Activated CD4-positive, alpha-beta memory T cell treated with anti-CD3 and anti-CD28 coated beads for 36 hours (primary cell): ENCODE results near the gene SLC4A8. TPM values are rescaled to one million over a fixed set of nuclear protein-coding genes. Genes with fewer than 3 reads are reported as not detected.

Experiments used
- CTCF ChIA-PET: fragments of 350-600 bp; sonication (Branson Sonifier 250); formaldehyde crosslinking; loops from one replicate; lab custom pipeline; 2021; ENCODE audit warnings: antibody characterized with exemption, inconsistent platforms; lab: Charles Lee
- POLR2A ChIA-PET: fragments of 350-600 bp; sonication (Branson Sonifier 250); formaldehyde crosslinking; loops from one replicate; lab custom pipeline; 2021; ENCODE audit warnings: antibody characterized with exemption; lab: Charles Lee
- DNase-seq: peaks from one replicate; pipeline ENCODE4 v3.0.0-alpha.2; 2020
- H3K27ac Mint-ChIP-seq: one replicate; pipeline ENCODE4 v1.8.0; 2021; ENCODE audit warnings: mixed read lengths
- H3K27me3 Mint-ChIP-seq: one replicate; pipeline ENCODE4 v1.8.0; 2021; ENCODE audit warnings: mixed read lengths
- H3K36me3 Mint-ChIP-seq: one replicate; pipeline ENCODE4 v1.8.0; 2021; ENCODE audit warnings: mixed read lengths
- H3K4me1 Mint-ChIP-seq: one replicate; pipeline ENCODE4 v1.8.0; 2021; ENCODE audit warnings: low read depth, mixed read lengths
- H3K4me3 Mint-ChIP-seq: one replicate; pipeline ENCODE4 v1.8.0; 2021; ENCODE audit warnings: mild to moderate bottlenecking, mixed read lengths
- H3K9me3 Mint-ChIP-seq: one replicate; pipeline ENCODE4 v1.8.0; 2021; ENCODE audit warnings: mixed read lengths
- intact Hi-C: fragments of 100-400 bp; cut with micrococcal nuclease; formaldehyde crosslinking; loops from one replicate; pipeline ENCODE4 v1.15.1; 2023
- total RNA-seq, 2 experiments: library from RNA; stranded (reverse); gene quantifications; one replicate each; pipeline ENCODE4 v1.2.3, GENCODE V29; 2021

The SLC4A8 gene
- total RNA-seq, 2 experiments from 2014 or later = 1.8 to 3.7 TPM

DNA sequence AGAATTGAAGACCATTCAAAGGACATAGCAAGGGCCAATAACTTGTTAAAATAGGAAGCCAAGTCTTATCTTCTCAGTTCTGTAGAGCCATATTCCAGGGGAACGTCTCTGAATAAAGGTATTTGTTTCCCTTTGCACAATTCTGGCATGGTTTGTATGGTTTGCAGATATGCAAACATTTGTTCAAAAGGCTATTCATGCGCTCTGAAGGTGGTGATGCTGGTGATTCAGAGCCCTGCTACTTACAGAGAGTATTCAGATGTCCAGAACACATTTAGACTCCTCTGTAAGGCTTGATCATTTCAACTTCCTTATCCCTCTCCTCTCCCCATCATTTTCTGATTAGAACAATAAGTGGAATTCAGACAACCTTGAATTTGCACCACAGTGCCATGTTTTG, 35.9 kb downstream of the SLC4A8 start:
- no peaks in the 10 kb centered on the region for H3K36me3 Mint-ChIP-seq
- H3K27me3 Mint-ChIP-seq = no peaks in the 10 kb centered on the region
- no peaks in the 10 kb centered on the region for H3K4me1 Mint-ChIP-seq
- H3K9me3 Mint-ChIP-seq = no peaks in the 10 kb centered on the region
- ChIA-PET CTCF (interaction anchor here (1.6 kb wide), 1 partner anchor 72 kb away, joined by 6 read pairs; no protein-coding TSS in a partner anchor), POLR2A (no interaction called here)
- H3K4me3 Mint-ChIP-seq = no peak overlapping the region
- H3K27ac Mint-ChIP-seq = no peak overlapping the region
- intact Hi-C loops = no loop called here
- DNase-seq = no peak

DNA sequence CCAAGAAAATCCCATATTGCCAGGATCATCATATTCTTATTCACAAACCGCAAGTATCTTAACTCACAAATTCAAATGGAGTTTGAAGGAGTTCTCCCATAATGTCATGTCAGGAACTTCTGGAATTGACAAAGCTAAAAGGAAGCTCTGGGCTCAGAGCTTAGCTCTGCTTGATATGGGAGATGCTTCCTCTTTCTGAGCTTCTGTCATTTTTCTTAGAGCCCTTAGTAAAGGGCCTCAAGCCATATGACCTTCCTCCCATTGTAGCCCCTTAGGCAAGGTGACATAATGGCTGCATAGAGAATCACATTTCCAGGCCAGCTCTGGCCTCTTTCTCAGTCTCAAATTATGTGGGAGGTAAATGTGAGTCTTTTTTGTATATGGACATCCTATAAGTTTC, 40.9 kb downstream of the SLC4A8 start:
- Mint-ChIP-seq H3K27me3 (no peaks in the 10 kb centered on the region), H3K27ac (no peak overlapping the region), H3K9me3 (no peaks in the 10 kb centered on the region), H3K36me3 (no peaks in the 10 kb centered on the region), H3K4me1 (no peaks in the 10 kb centered on the region), H3K4me3 (no peak overlapping the region)
- ChIA-PET POLR2A (no interaction called here), CTCF (interaction anchor here (2.1 kb wide), 1 partner anchor 44 kb away, joined by 6 read pairs; no protein-coding TSS in a partner anchor)
- DNase-seq = no peak
- intact Hi-C loops = no loop called here

DNA sequence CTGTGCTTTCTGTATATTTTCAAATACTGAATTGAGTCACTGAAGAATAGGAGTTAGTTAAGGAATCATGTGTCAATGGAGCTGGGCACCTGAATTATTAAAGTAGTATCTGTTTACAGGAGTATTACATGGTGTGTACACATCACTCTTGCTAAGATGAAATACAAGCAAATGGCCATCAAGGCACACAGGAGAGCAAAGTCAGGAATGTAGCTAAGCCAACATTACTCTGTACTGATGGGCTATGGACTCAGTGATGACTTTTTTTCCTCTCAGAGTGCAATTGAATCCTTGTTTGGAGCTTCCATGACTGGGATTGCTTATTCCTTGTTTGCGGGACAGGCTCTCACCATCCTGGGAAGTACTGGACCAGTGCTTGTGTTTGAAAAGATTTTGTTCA, 45.5 kb downstream of the SLC4A8 start:
- Mint-ChIP-seq H3K4me1 (peaks cover 6% of the 10 kb centered on the region), H3K36me3 (no peaks in the 10 kb centered on the region), H3K27me3 (no peaks in the 10 kb centered on the region), H3K9me3 (no peaks in the 10 kb centered on the region), H3K27ac (no peak overlapping the region), H3K4me3 (no peak overlapping the region)
- no peak for DNase-seq
- ChIA-PET POLR2A (no interaction called here), CTCF (no interaction called here)
- intact Hi-C loops = no loop called here

DNA sequence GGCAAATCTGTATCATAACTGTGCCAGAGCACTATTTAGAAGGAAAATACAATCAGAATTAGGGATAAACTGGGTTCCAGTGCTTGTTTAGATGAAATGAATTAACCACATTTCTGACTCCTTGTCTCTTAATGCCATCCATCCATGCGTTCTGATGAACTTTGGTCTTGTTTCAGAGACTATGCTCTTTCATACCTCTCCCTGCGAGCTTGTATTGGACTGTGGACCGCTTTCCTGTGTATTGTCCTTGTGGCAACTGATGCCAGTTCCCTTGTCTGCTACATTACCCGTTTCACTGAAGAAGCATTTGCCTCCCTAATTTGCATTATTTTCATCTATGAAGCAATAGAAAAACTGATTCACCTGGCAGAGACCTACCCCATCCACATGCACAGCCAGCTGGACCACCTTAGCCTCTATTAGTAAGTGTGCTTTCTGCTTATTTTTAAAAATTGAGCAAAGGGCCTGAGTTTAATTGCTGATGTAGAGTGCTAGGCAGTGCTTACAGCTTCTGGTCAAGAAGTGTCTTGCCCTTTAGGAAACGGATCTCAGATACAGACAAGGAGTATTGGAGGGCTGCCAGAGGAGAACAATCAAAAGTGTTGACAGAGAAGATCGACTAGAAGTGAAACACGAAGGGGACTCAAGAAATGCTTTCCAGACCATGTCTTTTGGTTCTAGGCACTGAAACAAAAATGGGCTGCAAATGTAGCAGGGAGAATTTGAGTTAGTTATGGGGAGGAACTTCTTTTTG, 46.7 kb downstream of the SLC4A8 start:
- no peak overlapping the region for H3K27ac Mint-ChIP-seq
- CTCF ChIA-PET = no interaction called here
- no peak overlapping the region for H3K4me3 Mint-ChIP-seq
- H3K4me1 Mint-ChIP-seq = peaks cover 6% of the 10 kb centered on the region
- H3K9me3 Mint-ChIP-seq = no peaks in the 10 kb centered on the region
- H3K27me3 Mint-ChIP-seq = no peaks in the 10 kb centered on the region
- H3K36me3 Mint-ChIP-seq = no peaks in the 10 kb centered on the region
- intact Hi-C loops = no loop called here
- POLR2A ChIA-PET = no interaction called here
- no peak for DNase-seq

DNA sequence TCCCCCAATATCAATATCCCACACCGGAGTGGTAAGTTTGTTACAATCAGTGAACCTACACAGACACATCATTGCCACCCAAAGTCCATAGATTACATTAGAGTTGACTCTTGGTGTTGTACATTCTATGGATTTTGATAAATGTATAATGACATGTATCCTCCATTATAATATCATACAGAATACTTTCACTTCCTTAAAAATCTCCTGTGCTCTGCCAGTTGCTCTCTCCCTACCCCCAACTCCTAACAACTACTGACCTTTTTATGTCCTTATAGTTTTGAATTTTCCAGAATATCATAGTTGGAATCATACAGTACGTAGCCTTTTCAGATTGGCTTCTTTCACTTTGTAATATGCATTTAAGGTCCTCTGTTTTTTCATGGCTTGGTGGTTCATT, 48.4 kb downstream of the SLC4A8 start:
- H3K9me3 Mint-ChIP-seq = no peaks in the 10 kb centered on the region
- ChIA-PET POLR2A (no interaction called here), CTCF (no interaction called here)
- H3K4me3 Mint-ChIP-seq = no peak overlapping the region
- no peak overlapping the region for H3K27ac Mint-ChIP-seq
- DNase-seq = no peak
- H3K27me3 Mint-ChIP-seq = no peaks in the 10 kb centered on the region
- H3K4me1 Mint-ChIP-seq = peaks cover 6% of the 10 kb centered on the region
- intact Hi-C loops = no loop called here
- H3K36me3 Mint-ChIP-seq = no peaks in the 10 kb centered on the region

DNA sequence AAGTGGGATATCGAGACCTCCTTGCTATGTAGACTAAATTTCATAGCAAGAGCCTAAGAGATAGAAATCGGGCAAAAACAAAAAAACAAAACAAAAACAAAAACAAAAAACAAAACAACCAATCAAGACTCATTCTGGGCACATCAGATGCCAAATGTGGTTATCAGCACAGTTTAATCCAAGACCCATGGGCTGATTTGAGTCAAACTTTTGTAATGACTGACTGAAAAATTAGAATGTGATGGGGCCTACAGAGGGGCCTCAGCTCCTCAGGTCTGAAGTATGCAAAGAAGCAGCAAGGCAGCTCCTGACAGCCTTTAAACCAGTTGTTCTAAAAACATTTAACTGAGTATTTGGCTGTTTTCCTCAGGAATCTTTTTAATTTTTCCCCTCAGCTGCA, 49.3 kb downstream of the SLC4A8 start:
- intact Hi-C loops = no loop called here
- DNase-seq = no peak
- Mint-ChIP-seq H3K36me3 (no peaks in the 10 kb centered on the region), H3K27ac (no peak overlapping the region), H3K27me3 (no peaks in the 10 kb centered on the region), H3K4me1 (peaks cover 6% of the 10 kb centered on the region), H3K4me3 (no peak overlapping the region), H3K9me3 (no peaks in the 10 kb centered on the region)
- ChIA-PET CTCF (no interaction called here), POLR2A (no interaction called here)

DNA sequence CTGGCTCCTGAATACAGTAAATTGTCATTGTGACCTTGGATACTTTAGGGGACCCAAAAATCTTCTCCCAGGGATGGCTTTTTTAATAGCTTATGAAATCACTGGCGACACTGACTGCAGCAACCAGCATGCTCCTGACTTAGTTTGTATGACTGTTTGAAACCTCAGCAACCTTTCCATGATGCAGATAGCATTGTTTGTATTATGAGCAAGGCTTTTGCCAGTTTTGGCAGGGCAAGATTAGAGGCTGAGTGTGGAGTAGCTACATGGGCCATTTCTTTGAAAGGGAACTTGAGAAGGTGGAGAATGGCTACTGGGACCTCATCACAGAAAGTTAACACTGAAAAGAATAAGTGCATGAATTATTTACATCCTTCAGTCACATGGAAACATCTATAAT, 50.9 kb downstream of the SLC4A8 start:
- no peaks in the 10 kb centered on the region for H3K9me3 Mint-ChIP-seq
- H3K4me1 Mint-ChIP-seq = peaks cover 10% of the 10 kb centered on the region
- H3K4me3 Mint-ChIP-seq = no peak overlapping the region
- no peak for DNase-seq
- H3K27ac Mint-ChIP-seq = no peak overlapping the region
- no peaks in the 10 kb centered on the region for H3K36me3 Mint-ChIP-seq
- POLR2A ChIA-PET = no interaction called here
- CTCF ChIA-PET = interaction anchor here (0.6 kb wide), 1 partner anchor 550 kb away, joined by 3 read pairs; no protein-coding TSS in a partner anchor
- no peaks in the 10 kb centered on the region for H3K27me3 Mint-ChIP-seq
- intact Hi-C loops = no loop called here

DNA sequence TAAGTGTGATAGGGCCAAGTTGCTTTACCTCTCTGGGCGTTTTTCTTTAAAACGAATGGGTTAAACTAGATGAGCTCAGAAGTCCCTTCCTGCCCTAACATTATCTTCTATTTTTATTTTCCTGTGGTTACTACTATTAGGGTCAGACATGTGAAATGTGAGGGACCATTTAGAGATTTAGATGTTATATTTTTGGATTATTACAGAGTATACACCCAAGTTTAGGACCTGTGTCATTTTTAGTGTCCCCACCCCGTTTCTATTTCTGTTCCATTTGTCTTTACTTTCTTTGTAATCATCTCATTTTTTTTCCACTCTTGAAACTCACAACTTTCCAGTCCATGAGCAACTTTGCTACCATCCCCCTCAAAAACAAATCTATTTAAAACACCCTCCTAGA, 56.3 kb downstream of the SLC4A8 start:
- H3K36me3 Mint-ChIP-seq = no peaks in the 10 kb centered on the region
- no peak for DNase-seq
- H3K27me3 Mint-ChIP-seq = no peaks in the 10 kb centered on the region
- H3K4me1 Mint-ChIP-seq = peaks cover 33% of the 10 kb centered on the region
- intact Hi-C loops = loop anchor here (5.0 kb wide), 1 partner anchor 59 kb away; the partner anchor contains the start of gene SLC4A8
- no peaks in the 10 kb centered on the region for H3K9me3 Mint-ChIP-seq
- CTCF ChIA-PET = interaction anchor here (1.3 kb wide), 1 partner anchor 46 kb away, joined by 3 read pairs; no protein-coding TSS in a partner anchor
- POLR2A ChIA-PET = no interaction called here
- H3K4me3 Mint-ChIP-seq = no peak overlapping the region
- no peak overlapping the region for H3K27ac Mint-ChIP-seq

DNA sequence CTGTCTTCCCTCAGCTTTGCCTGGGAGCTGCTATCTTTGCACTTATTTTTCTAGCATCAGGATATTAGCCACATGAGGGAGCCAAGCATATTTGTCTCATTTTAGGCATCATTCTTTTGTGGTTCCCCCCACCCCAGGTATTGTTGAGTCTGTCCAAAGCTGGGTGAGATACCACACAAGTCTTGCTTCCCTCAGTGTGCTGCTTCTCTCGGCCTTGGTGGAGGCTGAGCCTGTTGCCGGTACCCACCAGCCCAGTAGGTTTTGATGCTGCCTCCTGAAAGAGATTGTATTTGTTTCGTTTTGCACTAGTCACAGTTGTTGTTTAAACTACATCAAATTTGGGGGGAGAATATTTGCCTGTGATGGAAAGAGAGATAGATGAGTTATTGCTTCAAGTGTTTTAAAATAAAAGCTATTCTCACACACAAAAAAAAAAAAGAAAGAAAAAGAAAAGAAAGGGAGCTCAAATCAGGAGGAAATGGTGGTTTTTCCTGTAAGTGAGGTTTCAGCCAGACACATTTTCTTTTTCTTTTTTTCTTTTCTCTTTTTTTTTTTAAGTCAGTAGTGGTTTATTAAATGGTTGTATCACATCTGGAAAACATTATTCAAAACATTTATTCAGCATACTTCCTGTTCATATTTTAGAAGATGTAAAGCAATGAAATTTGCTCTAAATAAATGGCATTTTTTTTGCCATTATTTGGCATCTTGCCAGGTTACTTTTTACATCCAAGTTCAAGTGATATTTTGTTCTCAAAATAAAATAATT, 58.5 kb downstream of the SLC4A8 start:
- Mint-ChIP-seq H3K4me3 (peak overlapping the region; percentile 28), H3K9me3 (no peaks in the 10 kb centered on the region), H3K36me3 (no peaks in the 10 kb centered on the region), H3K27me3 (no peaks in the 10 kb centered on the region), H3K4me1 (peaks cover 33% of the 10 kb centered on the region), H3K27ac (peak overlapping the region; percentile 74)
- POLR2A ChIA-PET = no interaction called here
- peak; percentile 47 for DNase-seq
- CTCF ChIA-PET = interaction anchor here (0.7 to 1.8 kb wide), 4 partner anchors 15 to 484 kb away, joined by 3 to 5 read pairs (median 3); no protein-coding TSS in a partner anchor
- intact Hi-C loops = loop anchor here (5.0 kb wide), 1 partner anchor 61 kb away; the partner anchor contains the start of gene SLC4A8

DNA sequence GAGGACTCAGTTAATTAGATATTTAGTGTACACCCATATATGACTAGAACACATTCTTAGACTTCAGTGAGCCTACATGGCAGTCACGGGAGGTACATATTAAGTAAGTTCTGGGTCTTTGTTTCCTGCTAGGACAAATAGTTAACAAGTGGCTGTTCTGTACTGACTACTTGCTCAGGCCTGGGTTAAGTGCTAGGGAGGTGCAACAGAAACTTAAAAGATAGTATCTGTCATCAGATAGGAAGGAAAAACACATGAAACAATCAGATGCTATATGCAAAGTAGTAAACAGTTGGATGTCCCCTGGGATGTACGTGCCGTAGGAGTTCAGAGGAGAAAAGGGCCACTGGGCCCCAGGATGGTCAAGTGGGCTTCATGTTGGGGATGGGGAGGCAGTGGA, 59.5 kb downstream of the SLC4A8 start:
- Mint-ChIP-seq H3K4me1 (peaks cover 33% of the 10 kb centered on the region), H3K36me3 (no peaks in the 10 kb centered on the region), H3K4me3 (no peak overlapping the region), H3K27me3 (no peaks in the 10 kb centered on the region), H3K27ac (peak overlapping the region; percentile 15), H3K9me3 (no peaks in the 10 kb centered on the region)
- no peak for DNase-seq
- intact Hi-C loops = loop anchor here (5.0 kb wide), 1 partner anchor 62 kb away; the partner anchor contains the start of gene SLC4A8
- ChIA-PET POLR2A (no interaction called here), CTCF (interaction anchor here (1.6 kb wide), 1 partner anchor 48 kb away, joined by 4 read pairs; no protein-coding TSS in a partner anchor)

DNA sequence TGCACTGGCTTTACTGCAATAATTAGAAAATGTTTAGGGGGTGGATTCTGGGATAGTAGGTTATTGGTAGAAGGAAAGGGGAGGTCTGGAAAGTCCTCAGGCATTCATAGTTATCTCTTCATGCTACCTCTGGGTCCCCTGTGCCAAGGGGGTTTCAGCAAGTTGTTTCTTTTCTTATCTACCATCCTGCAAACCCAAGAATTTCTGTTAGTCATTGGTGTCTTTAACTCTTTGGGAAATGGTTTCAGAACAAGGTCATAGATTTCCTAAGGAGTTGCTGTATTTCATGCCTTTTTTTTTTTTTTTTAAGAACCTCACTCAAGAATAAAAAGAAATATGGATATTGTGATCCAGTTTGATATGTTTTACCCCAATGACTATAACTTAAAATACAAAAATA, 63.6 kb downstream of the SLC4A8 start:
- intact Hi-C loops = no loop called here
- ChIA-PET CTCF (no interaction called here), POLR2A (no interaction called here)
- H3K36me3 Mint-ChIP-seq = no peaks in the 10 kb centered on the region
- H3K27ac Mint-ChIP-seq = no peak overlapping the region
- no peaks in the 10 kb centered on the region for H3K27me3 Mint-ChIP-seq
- H3K4me1 Mint-ChIP-seq = peaks cover 13% of the 10 kb centered on the region
- H3K9me3 Mint-ChIP-seq = no peaks in the 10 kb centered on the region
- no peak for DNase-seq
- no peak overlapping the region for H3K4me3 Mint-ChIP-seq

DNA sequence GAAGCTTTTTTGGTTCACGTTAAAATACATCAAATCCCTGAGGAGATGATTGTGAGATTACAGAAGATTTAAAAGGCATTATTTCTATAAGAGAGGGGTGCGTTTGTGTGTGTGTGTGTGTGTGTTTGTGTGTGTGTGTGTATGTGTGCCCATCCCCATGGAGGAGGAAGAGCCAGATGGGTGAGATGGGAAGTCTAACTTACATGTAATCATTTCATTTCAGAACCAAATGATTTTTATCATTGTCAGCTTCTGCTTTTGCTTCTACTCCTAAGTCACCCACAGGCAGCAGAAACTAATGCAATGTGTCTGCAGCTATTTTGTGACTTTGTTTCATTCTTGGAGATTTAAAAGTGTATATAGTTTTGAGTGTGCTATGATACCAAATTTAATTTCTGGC, 68.7 kb downstream of the SLC4A8 start:
- Mint-ChIP-seq H3K4me1 (no peaks in the 10 kb centered on the region), H3K36me3 (no peaks in the 10 kb centered on the region), H3K27me3 (no peaks in the 10 kb centered on the region), H3K4me3 (no peak overlapping the region), H3K9me3 (no peaks in the 10 kb centered on the region), H3K27ac (no peak overlapping the region)
- DNase-seq = no peak
- intact Hi-C loops = no loop called here
- ChIA-PET POLR2A (no interaction called here), CTCF (no interaction called here)
